T1000 (cell line): ENCODE results near the gene COL11A2.
A peak's percentile ranks its signal among the peaks of the same experiment; 100 is the strongest.

Experiments
- DNase-seq: peaks from one replicate; lab custom pipeline; 2025; ENCODE audit warnings: mixed read lengths; lab: John Stamatoyannopoulos, UW

The COL11A2 gene

GRCh38 chr6:33206864-33207551 lies 14.7 kb upstream of the COL11A2 start:
- no peak for DNase-seq

GRCh38 chr6:33206027-33206863 lies 14.0 kb upstream of the COL11A2 start:
- no peak for DNase-seq

- peak; percentile 54 for DNase-seq
Observed at GRCh38 chr6:33205191-33206026, 13.1 kb upstream of the COL11A2 start.

- peak; percentile 79 for DNase-seq
Observed at GRCh38 chr6:33204415-33205190, 12.3 kb upstream of the COL11A2 start, which contains the start of gene HSD17B8. HSD17B8 (plus strand) TSS chr6:33204655; CDS start chr6:33204669, 14 bp downstream.

- no peak for DNase-seq
Observed at GRCh38 chr6:33204165-33204414, 11.8 kb upstream of the COL11A2 start.

GRCh38 chr6:33203443-33204164 lies 11.3 kb upstream of the COL11A2 start:
- no peak for DNase-seq

GRCh38 chr6:33202799-33203198 lies 10.5 kb upstream of the COL11A2 start:
- no peak for DNase-seq

- no peak for DNase-seq
Observed at GRCh38 chr6:33201935-33202334, 9.7 kb upstream of the COL11A2 start.

- DNase-seq: no peak
Observed at GRCh38 chr6:33201147-33201545, 8.9 kb upstream of the COL11A2 start.

GRCh38 chr6:33200219-33201146 lies 8.2 kb upstream of the COL11A2 start, which contains the start of the genes RXRB and SLC39A7:
RXRB (minus strand) TSS chr6:33200665; CDS start chr6:33200476, 189 bp downstream.
SLC39A7 (plus strand) TSS chr6:33200867; CDS start chr6:33201246, 379 bp downstream.
- peak; percentile 98 for DNase-seq

- no peak for DNase-seq
Observed at GRCh38 chr6:33199687-33200218, 7.5 kb upstream of the COL11A2 start.

- no peak for DNase-seq
Observed at GRCh38 chr6:33198853-33199436, 6.7 kb upstream of the COL11A2 start.

GRCh38 chr6:33198159-33198852 lies 6.0 kb upstream of the COL11A2 start:
- no peak for DNase-seq

GRCh38 chr6:33197431-33198048 lies 5.3 kb upstream of the COL11A2 start:
- DNase-seq: no peak

GRCh38 chr6:33195304-33196165 lies 3.3 kb upstream of the COL11A2 start:
- DNase-seq: no peak

- DNase-seq: no peak
Observed at GRCh38 chr6:33194431-33194979, 2.2 kb upstream of the COL11A2 start.

- DNase-seq: no peak
Observed at GRCh38 chr6:33193619-33194018, 1.4 kb upstream of the COL11A2 start.
